Karpas-422 (cell line): Measurements from ENCODE around the gene ALK. TPM values are rescaled to one million over a fixed set of nuclear protein-coding genes. Genes with fewer than 3 reads are reported as not detected.

Experiments
- DNase-seq: peaks from one replicate; pipeline ENCODE4 v3.0.0-alpha.2; 2015
- H2AFZ ChIP-seq: fragments of 200-600 bp; sonication (generic); 2 replicates; pipeline ENCODE4 v1.6.1; 2014; ENCODE audit warnings: antibody characterized with exemption, low read length, mixed read lengths
- H3K27ac ChIP-seq: fragments of 200-600 bp; sonication (generic); 2 replicates; pipeline ENCODE4 v1.5.1; 2014; ENCODE audit warnings: mild to moderate bottlenecking, low read length, moderate library complexity
- H3K27me3 ChIP-seq: fragments of 200-600 bp; sonication (generic); 2 replicates; pipeline ENCODE4 v1.6.1; 2014; ENCODE audit warnings: low read length, mixed read lengths
- H3K36me3 ChIP-seq: fragments of 200-600 bp; sonication (generic); 2 replicates; pipeline ENCODE4 v1.6.1; 2014; ENCODE audit warnings: low read length, mixed read lengths; ENCODE audit not compliant: insufficient read depth
- H3K4me1 ChIP-seq: fragments of 200-600 bp; sonication (generic); 2 replicates; pipeline ENCODE4 v1.6.1; 2014; ENCODE audit warnings: mild to moderate bottlenecking, low read length, mixed read lengths
- H3K4me2 ChIP-seq: fragments of 200-600 bp; sonication (generic); 2 replicates; pipeline ENCODE4 v1.6.1; 2014; ENCODE audit warnings: low read length, low read depth, mild to moderate bottlenecking; ENCODE audit not compliant: poor library complexity, severe bottlenecking
- H3K4me3 ChIP-seq: fragments of 200-600 bp; sonication (generic); 2 replicates; pipeline ENCODE4 v1.5.1; 2014; ENCODE audit warnings: mild to moderate bottlenecking, antibody characterized with exemption, low read length, mixed read lengths
- H3K79me2 ChIP-seq: fragments of 200-600 bp; sonication (generic); 2 replicates; pipeline ENCODE4 v1.6.1; 2014; ENCODE audit warnings: mild to moderate bottlenecking, low read length, mixed read lengths
- H3K9ac ChIP-seq: fragments of 200-600 bp; sonication (generic); 2 replicates; pipeline ENCODE4 v1.6.0; 2014; ENCODE audit warnings: low read length
- H3K9me2 ChIP-seq: fragments of 200-600 bp; sonication (generic), shearing (Covaris generic); replicated peaks from 2 replicates; pipeline ENCODE4 v1.6.0; 2014; ENCODE audit warnings: mild to moderate bottlenecking, low read length, moderate library complexity; ENCODE audit not compliant: insufficient read depth
- H3K9me3 ChIP-seq: fragments of 300-700, 200-600 bp; sonication (generic); 2 replicates; pipeline ENCODE4 v1.6.1; 2014; ENCODE audit warnings: low read length, mixed read lengths
- H4K20me1 ChIP-seq: fragments of 200-600 bp; sonication (generic); 2 replicates; pipeline ENCODE4 v1.6.1; 2014; ENCODE audit warnings: mild to moderate bottlenecking, antibody characterized with exemption, low read length, low read depth; ENCODE audit not compliant: insufficient read depth
- total RNA-seq: library from RNA; depleted of rRNA; stranded (reverse); fragments of >200 nt; shearing (Covaris generic); gene quantifications from 2 replicates; pipeline ENCODE4 v1.2.3, GENCODE V29; 2014; ENCODE audit warnings: low replicate concordance

ALK gene
- total RNA-seq, 1 experiment from 2014 or later = not detected

DNA sequence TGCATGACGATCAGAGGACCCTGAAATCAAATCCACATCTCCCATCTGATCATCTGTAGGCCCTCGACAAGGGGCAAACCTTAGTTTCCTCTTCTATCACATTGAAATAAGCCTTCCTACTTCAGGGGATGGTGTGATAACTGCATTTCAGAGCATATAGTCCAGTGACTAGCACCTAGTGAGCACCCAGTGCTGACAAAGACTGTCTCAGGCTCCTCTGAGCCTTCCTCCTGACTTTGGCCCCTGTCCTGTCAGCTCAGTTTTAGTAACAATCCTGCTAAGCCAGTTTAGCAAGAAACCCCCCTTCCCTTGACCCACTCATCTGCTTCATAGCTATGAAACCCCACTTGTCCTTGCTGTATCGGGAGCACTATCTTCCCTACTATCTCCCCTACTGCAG is 304.0 kb downstream of the ALK start:
- Histone ChIP-seq H3K27me3 (no peaks in the 10 kb centered on the region), H3K4me2 (no peak overlapping the region), H3K9me3 (no peaks in the 10 kb centered on the region), H3K27ac (no peak overlapping the region), H3K4me1 (no peaks in the 10 kb centered on the region), H3K4me3 (no peak overlapping the region), H3K79me2 (no peaks in the 10 kb centered on the region), H3K36me3 (no peaks in the 10 kb centered on the region), H3K9ac (no peak overlapping the region), H4K20me1 (no peaks in the 10 kb centered on the region), H3K9me2 (no peaks in the 10 kb centered on the region), H2AFZ (no peak overlapping the region)
- DNase-seq = no peak

DNA sequence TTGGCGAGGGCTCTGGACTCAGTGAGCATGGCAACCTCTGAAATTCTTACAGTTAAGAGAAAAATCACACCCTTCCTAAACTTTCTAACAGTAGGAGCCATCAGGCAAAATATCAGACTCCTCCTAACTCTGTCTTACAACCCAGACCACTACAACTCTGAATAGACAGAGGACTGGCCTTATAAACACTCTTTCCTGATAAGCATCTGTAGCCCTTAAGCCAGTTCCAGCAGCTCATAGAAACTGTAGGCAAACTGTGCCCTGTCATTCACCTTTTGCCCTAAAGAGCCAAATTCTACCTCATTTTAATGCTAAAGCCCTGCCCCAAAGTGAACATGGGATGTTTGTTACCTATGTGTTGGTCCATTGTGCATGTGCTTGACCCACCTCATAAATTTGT is 304.8 kb downstream of the ALK start:
- no peak overlapping the region for H3K27ac ChIP-seq
- H3K9me2 ChIP-seq = no peaks in the 10 kb centered on the region
- no peaks in the 10 kb centered on the region for H3K9me3 ChIP-seq
- no peak overlapping the region for H3K4me2 ChIP-seq
- no peaks in the 10 kb centered on the region for H3K27me3 ChIP-seq
- H2AFZ ChIP-seq = no peak overlapping the region
- no peaks in the 10 kb centered on the region for H4K20me1 ChIP-seq
- no peaks in the 10 kb centered on the region for H3K4me1 ChIP-seq
- DNase-seq = no peak
- H3K36me3 ChIP-seq = no peaks in the 10 kb centered on the region
- no peak overlapping the region for H3K9ac ChIP-seq
- no peak overlapping the region for H3K4me3 ChIP-seq
- H3K79me2 ChIP-seq = no peaks in the 10 kb centered on the region

DNA sequence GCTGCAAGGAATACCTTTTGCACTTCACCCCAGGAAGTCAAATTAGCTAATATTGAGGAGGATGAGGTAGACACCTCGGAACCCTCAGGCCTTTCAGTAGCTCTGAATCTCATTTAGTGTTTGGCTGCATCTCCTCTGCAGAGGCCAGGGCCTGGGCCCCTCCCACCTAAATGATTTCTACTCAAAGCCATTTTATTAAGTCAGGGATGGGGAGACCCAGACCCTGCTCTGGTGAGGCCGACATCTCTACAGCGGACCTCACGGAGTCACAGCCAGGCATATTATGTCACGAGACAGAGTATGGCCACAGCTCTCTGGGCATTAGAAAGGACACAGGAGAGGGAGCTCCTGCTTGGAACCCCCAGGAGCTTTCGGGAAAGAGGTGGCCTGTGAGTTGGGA is 305.5 kb downstream of the ALK start:
- H3K4me1 ChIP-seq = no peaks in the 10 kb centered on the region
- H2AFZ ChIP-seq = no peak overlapping the region
- H3K79me2 ChIP-seq = no peaks in the 10 kb centered on the region
- DNase-seq = no peak
- no peak overlapping the region for H3K27ac ChIP-seq
- H3K27me3 ChIP-seq = no peaks in the 10 kb centered on the region
- H3K9me3 ChIP-seq = no peaks in the 10 kb centered on the region
- H3K9me2 ChIP-seq = no peaks in the 10 kb centered on the region
- H3K4me3 ChIP-seq = no peak overlapping the region
- no peaks in the 10 kb centered on the region for H4K20me1 ChIP-seq
- H3K4me2 ChIP-seq = no peak overlapping the region
- H3K36me3 ChIP-seq = no peaks in the 10 kb centered on the region
- no peak overlapping the region for H3K9ac ChIP-seq

DNA sequence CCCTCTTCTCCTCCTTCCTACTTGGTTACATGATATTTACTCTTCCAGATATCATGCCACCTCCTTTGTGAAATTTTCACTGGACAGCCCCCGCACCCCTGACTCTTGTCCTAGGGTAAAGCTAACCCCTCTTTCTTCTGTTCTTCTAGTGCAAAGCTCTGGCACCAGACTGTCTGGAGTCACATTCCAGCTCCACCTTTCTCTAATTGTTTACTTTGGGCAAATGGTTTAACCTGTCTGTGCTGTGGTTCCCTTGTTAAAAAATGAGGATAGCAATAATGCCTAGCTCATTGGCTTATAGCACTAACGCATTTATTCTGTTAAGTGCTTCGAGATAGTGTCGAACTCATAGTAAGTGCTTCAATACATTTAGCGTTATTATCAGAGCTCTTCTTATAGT is 306.2 kb downstream of the ALK start:
- no peak overlapping the region for H3K4me2 ChIP-seq
- H3K79me2 ChIP-seq = no peaks in the 10 kb centered on the region
- H4K20me1 ChIP-seq = no peaks in the 10 kb centered on the region
- H3K36me3 ChIP-seq = no peaks in the 10 kb centered on the region
- H3K9me2 ChIP-seq = no peaks in the 10 kb centered on the region
- no peaks in the 10 kb centered on the region for H3K9me3 ChIP-seq
- no peak overlapping the region for H3K4me3 ChIP-seq
- H3K27ac ChIP-seq = no peak overlapping the region
- DNase-seq = no peak
- H2AFZ ChIP-seq = no peak overlapping the region
- no peak overlapping the region for H3K9ac ChIP-seq
- H3K4me1 ChIP-seq = no peaks in the 10 kb centered on the region
- H3K27me3 ChIP-seq = no peaks in the 10 kb centered on the region

DNA sequence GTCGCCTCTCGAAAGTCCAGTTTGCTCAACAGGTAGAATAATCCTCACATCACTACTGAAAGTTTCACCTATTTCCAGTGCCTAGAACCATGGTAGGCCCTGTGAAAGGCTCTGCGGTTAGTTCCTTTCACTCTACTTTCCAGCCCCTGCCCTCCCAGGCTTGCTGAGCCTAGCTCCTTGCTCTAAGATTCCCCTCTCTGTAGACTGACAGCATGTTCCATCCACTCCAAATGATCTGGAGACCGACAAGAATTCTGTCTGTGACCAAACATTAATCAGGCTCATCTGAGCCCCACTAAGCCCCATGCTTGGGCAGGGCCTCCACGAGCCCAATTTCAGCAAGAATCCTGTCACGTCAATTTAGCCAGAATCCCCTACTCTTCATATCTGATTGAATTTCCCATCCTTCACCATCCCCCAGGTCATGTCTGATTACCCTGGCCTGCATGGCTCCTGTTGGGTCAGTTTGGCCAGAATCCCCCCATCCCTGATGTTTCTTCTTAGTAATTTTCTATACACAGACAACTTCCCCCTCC is 307.0 kb downstream of the ALK start:
- no peak for DNase-seq

DNA sequence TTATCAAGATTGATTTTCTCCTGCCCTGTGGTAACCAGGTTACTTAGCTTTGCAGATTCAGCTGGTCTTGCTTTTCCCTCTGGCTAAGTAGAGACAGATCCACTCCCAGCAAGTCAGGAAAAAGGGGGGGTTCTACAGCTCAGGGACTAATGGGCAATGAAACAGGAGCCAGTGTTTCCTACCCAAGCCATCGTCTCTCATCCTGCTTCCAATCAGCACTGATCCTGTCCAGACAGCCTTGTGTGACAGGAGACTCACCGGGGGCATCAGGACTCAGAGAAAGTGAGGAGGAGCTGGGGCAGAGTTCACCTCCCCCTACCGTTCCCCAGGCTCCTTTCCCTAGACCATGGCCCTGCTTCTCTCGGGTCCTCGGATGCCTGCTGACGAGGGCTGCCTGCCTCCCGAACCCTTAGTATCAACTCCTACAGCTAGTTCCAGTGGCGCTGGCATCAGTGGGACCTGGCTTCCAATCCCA is 307.6 kb downstream of the ALK start:
- Histone ChIP-seq H3K9ac (no peak overlapping the region), H2AFZ (no peak overlapping the region), H4K20me1 (no peaks in the 10 kb centered on the region), H3K9me2 (no peaks in the 10 kb centered on the region), H3K36me3 (no peaks in the 10 kb centered on the region), H3K79me2 (no peaks in the 10 kb centered on the region), H3K4me2 (no peak overlapping the region), H3K4me1 (no peaks in the 10 kb centered on the region), H3K27me3 (no peaks in the 10 kb centered on the region), H3K4me3 (no peak overlapping the region), H3K27ac (no peak overlapping the region), H3K9me3 (no peaks in the 10 kb centered on the region)
- no peak for DNase-seq

More for the DNA sequence above, 307.0 kb downstream of the ALK start:
- Histone ChIP-seq H3K4me2 (no peak overlapping the region), H4K20me1 (no peaks in the 10 kb centered on the region), H3K27me3 (no peaks in the 10 kb centered on the region), H3K9me2 (no peaks in the 10 kb centered on the region), H3K9ac (no peak overlapping the region), H3K9me3 (no peaks in the 10 kb centered on the region), H3K27ac (no peak overlapping the region), H3K4me1 (no peaks in the 10 kb centered on the region), H3K4me3 (no peak overlapping the region), H3K36me3 (no peaks in the 10 kb centered on the region), H2AFZ (no peak overlapping the region), H3K79me2 (no peaks in the 10 kb centered on the region)

DNA sequence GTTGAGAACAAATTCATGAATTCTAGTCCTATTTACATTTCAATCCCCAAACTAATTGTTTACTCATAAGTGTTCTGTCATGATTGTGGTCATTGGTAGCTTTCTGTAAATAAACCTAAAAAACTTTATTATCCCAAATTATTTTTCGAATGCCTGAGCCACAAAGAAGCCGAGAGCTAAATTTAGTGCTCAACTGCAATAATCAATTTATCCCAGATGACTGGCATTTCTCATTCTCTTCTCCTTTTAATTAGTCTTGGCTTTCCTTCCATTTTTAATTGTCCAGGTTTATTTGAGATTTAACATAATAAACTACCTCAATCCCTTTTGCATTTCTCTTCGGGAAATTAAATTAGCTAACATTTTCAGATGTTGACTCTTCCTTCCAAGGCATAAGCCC is 308.3 kb downstream of the ALK start:
- Histone ChIP-seq H2AFZ (no peak overlapping the region), H3K9me2 (no peaks in the 10 kb centered on the region)

DNA sequence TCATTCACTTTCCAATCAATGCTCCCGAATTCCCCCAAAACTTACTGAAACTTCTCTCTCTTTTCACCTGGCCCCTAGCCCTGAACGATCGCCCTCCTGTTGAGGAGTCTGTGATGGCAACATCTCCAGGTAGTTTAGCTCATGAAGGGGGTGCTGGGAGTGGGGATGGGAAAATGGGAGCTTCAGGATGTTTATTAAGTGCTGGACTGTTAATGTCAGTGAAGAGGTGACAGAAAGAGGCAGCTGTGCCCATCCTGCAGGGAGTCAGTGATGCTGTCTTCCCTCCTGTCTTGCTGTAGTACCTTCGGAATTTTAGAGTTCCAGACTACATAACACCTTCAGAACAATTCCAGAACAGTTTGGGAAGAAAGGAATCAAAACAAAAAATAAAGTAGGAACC is 308.8 kb downstream of the ALK start:
- no peak for DNase-seq
- H3K4me3 ChIP-seq = no peak overlapping the region

More for the DNA sequence above, 308.3 kb downstream of the ALK start:
- Histone ChIP-seq H3K27ac (no peak overlapping the region), H3K36me3 (no peaks in the 10 kb centered on the region), H3K9ac (no peak overlapping the region), H3K4me2 (no peak overlapping the region), H4K20me1 (no peaks in the 10 kb centered on the region), H3K9me3 (no peaks in the 10 kb centered on the region), H3K79me2 (no peaks in the 10 kb centered on the region), H3K4me1 (no peaks in the 10 kb centered on the region), H3K4me3 (no peak overlapping the region), H3K27me3 (no peaks in the 10 kb centered on the region)
- DNase-seq = no peak

DNA sequence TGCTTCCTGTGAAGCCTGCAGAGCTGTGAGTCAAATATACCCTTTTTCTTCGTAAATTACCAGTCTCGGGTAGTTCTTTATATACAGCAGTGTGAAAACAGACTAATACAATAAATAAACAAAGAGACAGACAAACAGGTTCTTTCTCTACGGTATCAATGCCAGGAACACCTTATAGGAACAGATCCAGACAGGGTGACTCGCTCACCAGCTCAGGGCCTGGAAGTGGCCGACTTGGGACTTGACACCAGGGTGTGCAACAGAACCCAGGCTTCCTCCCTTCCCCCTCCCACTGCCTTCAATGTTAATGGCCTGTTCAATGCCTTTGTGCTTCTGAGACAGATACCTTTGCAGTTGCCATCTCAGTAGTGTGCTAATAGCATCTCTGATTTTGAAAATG is 309.5 kb downstream of the ALK start:
- no peaks in the 10 kb centered on the region for H3K79me2 ChIP-seq
- H3K27me3 ChIP-seq = no peaks in the 10 kb centered on the region
- H3K27ac ChIP-seq = no peak overlapping the region
- H3K4me1 ChIP-seq = no peaks in the 10 kb centered on the region
- no peaks in the 10 kb centered on the region for H3K9me2 ChIP-seq
- H3K9me3 ChIP-seq = no peaks in the 10 kb centered on the region
- H4K20me1 ChIP-seq = no peaks in the 10 kb centered on the region
- no peak overlapping the region for H3K4me3 ChIP-seq
- H2AFZ ChIP-seq = no peak overlapping the region
- no peak overlapping the region for H3K4me2 ChIP-seq
- H3K9ac ChIP-seq = no peak overlapping the region
- H3K36me3 ChIP-seq = no peaks in the 10 kb centered on the region
- DNase-seq = no peak

More for the DNA sequence above, 308.8 kb downstream of the ALK start:
- no peaks in the 10 kb centered on the region for H3K4me1 ChIP-seq
- H3K9ac ChIP-seq = no peak overlapping the region
- no peak overlapping the region for H2AFZ ChIP-seq
- H3K27me3 ChIP-seq = no peaks in the 10 kb centered on the region
- no peaks in the 10 kb centered on the region for H3K79me2 ChIP-seq
- no peaks in the 10 kb centered on the region for H3K9me2 ChIP-seq
- H4K20me1 ChIP-seq = no peaks in the 10 kb centered on the region
- H3K27ac ChIP-seq = no peak overlapping the region
- no peak overlapping the region for H3K4me2 ChIP-seq
- H3K36me3 ChIP-seq = no peaks in the 10 kb centered on the region
- H3K9me3 ChIP-seq = no peaks in the 10 kb centered on the region
